Activated naive CD4-positive, alpha-beta T cell treated with anti-CD3 and anti-CD28 coated beads, Interleukin-2, amount 50 U/mL, for 24 hours (primary cell): ENCODE data around the gene PCNT.

Source experiments
- H3K27ac Mint-ChIP-seq: one replicate; pipeline ENCODE4 v1.8.0; 2021; ENCODE audit warnings: mild to moderate bottlenecking, mixed read lengths
- H3K27me3 Mint-ChIP-seq: one replicate; pipeline ENCODE4 v1.8.0; 2021; ENCODE audit warnings: mixed read lengths
- H3K36me3 Mint-ChIP-seq: one replicate; pipeline ENCODE4 v1.8.0; 2021; ENCODE audit warnings: mixed read lengths
- H3K4me1 Mint-ChIP-seq: one replicate; pipeline ENCODE4 v1.8.0; 2021; ENCODE audit warnings: mixed read lengths
- H3K4me3 Mint-ChIP-seq: one replicate; pipeline ENCODE4 v1.8.0; 2021; ENCODE audit warnings: mild to moderate bottlenecking, mixed read lengths
- H3K9me3 Mint-ChIP-seq: one replicate; pipeline ENCODE4 v1.8.0; 2021; ENCODE audit warnings: mixed read lengths

PCNT gene

DNA sequence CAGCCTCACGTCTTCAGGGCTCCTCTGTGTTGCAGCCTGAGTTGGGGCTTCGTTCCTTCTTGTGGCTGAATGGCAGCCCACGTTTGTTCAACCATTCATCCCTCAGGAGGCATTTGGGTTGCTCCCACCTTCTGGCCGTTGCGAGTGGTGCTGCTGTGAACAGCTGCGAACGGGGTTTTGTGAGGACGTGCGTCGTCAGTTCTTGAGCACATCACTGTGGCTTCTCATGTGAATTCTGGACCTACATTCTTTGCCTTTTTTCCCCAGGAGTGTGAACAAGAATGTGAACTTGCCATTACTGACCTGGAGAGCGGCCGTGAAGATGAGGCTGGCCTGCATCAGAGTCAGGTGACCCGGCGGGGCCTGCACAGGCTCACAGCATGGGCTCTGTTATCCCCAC lies 21.9 kb downstream of the PCNT start:
- no peak overlapping the region for H3K4me3 Mint-ChIP-seq
- H3K9me3 Mint-ChIP-seq: no peaks in the 10 kb centered on the region
- H3K4me1 Mint-ChIP-seq: peaks cover 5% of the 10 kb centered on the region
- peaks cover 9% of the 10 kb centered on the region for H3K36me3 Mint-ChIP-seq
- no peak overlapping the region for H3K27ac Mint-ChIP-seq
- H3K27me3 Mint-ChIP-seq: no peaks in the 10 kb centered on the region

DNA sequence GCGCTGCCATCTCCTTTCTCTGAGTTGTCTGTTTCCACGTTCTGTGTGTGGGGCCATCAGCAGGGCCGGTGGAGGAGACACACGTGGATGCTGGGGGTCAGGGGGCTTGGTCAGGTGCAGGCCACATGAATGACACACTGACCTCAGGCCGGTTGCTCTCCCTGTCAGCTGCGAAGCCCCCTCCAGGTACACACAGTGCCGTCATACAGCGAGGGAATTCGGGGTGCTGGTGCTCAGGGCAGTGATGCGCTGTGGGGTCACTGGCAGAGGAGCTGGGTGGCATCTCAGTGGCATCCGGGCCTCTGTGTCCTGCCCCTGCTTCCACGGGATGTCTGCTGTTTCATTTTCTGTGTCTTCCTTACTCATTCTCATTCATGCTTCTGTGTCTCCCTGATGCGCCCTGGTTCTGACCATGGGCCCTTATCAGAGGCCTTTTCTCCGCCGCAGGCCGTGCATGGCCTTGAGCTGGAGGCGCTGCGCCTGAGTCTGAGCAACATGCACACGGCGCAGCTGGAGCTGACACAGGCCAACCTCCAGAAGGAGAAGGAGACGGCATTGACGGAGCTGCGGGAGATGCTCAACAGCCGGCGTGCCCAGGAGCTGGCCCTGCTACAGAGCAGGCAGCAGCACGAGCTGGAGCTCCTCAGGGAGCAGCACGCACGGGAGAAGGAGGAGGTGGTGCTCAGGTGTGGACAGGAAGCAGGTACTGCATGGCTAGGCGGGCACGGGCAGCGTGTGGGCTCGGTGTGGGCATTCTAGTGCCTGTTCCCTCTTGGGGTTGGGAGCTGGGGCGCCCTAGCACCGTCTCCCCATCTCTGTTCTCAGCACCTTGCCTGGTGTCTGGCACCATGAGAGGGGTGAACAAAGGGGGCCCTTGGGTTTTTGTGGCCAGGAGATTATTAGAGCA lies 22.6 kb downstream of the PCNT start:
- peaks cover 9% of the 10 kb centered on the region for H3K36me3 Mint-ChIP-seq
- H3K9me3 Mint-ChIP-seq: no peaks in the 10 kb centered on the region
- peaks cover 5% of the 10 kb centered on the region for H3K4me1 Mint-ChIP-seq
- H3K4me3 Mint-ChIP-seq: no peak overlapping the region
- no peak overlapping the region for H3K27ac Mint-ChIP-seq
- H3K27me3 Mint-ChIP-seq: no peaks in the 10 kb centered on the region

DNA sequence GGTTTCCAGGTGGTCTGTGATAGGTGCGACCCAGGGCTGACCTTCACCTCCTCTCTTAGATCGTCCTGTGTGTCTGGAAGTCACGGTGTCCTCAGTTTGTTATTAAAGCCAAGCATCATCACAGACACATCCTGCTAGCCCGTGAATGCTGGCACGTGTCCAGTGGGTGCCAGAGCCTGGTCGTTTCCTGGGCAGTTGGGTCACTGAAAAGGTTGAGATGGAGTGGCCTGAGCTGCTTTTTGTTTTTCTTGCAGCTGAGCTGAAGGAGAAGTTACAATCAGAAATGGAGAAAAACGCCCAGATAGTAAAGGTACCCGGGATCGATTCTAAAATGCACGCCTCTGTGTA lies 23.2 kb downstream of the PCNT start:
- Mint-ChIP-seq H3K4me3 (no peak overlapping the region), H3K4me1 (peaks cover 5% of the 10 kb centered on the region), H3K27me3 (no peaks in the 10 kb centered on the region), H3K27ac (no peak overlapping the region), H3K36me3 (peaks cover 9% of the 10 kb centered on the region), H3K9me3 (no peaks in the 10 kb centered on the region)

- no peaks in the 10 kb centered on the region for H3K9me3 Mint-ChIP-seq
- H3K27me3 Mint-ChIP-seq: no peaks in the 10 kb centered on the region
- peaks cover 7% of the 10 kb centered on the region for H3K36me3 Mint-ChIP-seq
- no peak overlapping the region for H3K4me3 Mint-ChIP-seq
- no peak overlapping the region for H3K27ac Mint-ChIP-seq
- H3K4me1 Mint-ChIP-seq: peaks cover 5% of the 10 kb centered on the region
These were observed 23.9 kb downstream of the PCNT start for GRCh38 chr21:46347791-46348381.

- H3K4me1 Mint-ChIP-seq: no peaks in the 10 kb centered on the region
- H3K9me3 Mint-ChIP-seq: no peaks in the 10 kb centered on the region
- H3K27me3 Mint-ChIP-seq: no peaks in the 10 kb centered on the region
- no peak overlapping the region for H3K27ac Mint-ChIP-seq
- H3K4me3 Mint-ChIP-seq: no peak overlapping the region
- peaks cover 7% of the 10 kb centered on the region for H3K36me3 Mint-ChIP-seq
These were observed 25.3 kb downstream of the PCNT start for GRCh38 chr21:46349134-46349760.

DNA sequence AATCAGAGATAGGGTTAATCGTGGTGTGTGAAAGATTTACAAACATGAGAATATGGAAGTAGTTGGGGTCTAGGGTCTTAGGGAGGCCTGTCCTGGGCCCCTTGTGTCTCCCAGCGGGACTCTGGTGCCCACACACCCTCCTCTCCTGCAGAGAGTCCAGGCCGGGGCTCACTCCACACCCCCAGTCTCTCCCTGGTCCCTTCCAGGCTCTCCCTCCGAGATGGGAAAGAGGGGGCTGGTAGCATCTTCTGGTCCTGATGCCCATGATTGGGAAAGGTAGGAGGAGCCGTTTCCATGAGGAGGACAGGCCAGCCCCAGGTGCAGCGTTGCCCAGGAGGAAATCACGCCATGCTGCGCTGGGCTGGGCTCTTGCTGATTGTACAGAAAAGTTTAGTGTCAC lies 26.6 kb downstream of the PCNT start:
- Mint-ChIP-seq H3K27me3 (no peaks in the 10 kb centered on the region), H3K4me3 (no peak overlapping the region), H3K36me3 (peaks cover 10% of the 10 kb centered on the region), H3K9me3 (no peaks in the 10 kb centered on the region), H3K4me1 (no peaks in the 10 kb centered on the region), H3K27ac (no peak overlapping the region)

- peaks cover 10% of the 10 kb centered on the region for H3K36me3 Mint-ChIP-seq
- H3K9me3 Mint-ChIP-seq: no peaks in the 10 kb centered on the region
- no peak overlapping the region for H3K27ac Mint-ChIP-seq
- no peak overlapping the region for H3K4me3 Mint-ChIP-seq
- no peaks in the 10 kb centered on the region for H3K27me3 Mint-ChIP-seq
- H3K4me1 Mint-ChIP-seq: no peaks in the 10 kb centered on the region
These were observed 27.0 kb downstream of the PCNT start for GRCh38 chr21:46350981-46351380.

DNA sequence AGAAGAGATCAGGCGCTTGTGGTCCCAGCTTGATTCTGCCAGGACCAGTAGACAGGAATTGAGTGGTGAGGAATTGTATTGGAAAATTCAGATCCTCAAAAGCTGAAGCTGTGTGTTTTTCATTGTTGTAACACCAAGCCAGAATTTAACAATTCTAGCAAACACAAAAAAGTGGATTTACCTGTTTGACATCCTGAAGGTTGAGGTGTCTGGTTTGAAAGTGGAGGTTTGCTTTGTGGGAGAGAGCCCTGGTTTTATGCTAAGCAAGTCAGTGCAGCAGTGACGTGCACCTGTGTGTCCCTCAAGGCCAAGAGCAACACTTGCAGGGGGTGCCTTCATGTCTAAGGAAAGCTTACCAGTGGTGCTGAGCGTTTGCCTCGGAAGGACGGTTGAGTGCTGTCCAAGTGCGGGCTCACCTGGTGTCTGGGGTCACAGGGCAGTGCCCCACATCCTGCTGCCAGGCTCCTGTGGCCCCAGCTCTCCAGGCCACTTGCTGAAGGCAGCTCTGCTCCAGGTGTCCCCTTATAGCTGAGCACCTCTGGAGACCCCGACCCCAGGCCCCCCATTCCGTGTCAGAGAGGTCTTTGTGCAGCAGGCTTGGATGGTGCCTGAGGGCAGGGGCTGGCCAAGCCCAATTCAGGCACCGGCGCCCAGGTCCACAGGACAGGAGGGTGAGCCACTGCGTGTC lies 27.7 kb downstream of the PCNT start:
- Mint-ChIP-seq H3K27me3 (no peaks in the 10 kb centered on the region), H3K9me3 (no peaks in the 10 kb centered on the region), H3K36me3 (peaks cover 10% of the 10 kb centered on the region), H3K4me1 (no peaks in the 10 kb centered on the region), H3K4me3 (no peak overlapping the region), H3K27ac (no peak overlapping the region)

DNA sequence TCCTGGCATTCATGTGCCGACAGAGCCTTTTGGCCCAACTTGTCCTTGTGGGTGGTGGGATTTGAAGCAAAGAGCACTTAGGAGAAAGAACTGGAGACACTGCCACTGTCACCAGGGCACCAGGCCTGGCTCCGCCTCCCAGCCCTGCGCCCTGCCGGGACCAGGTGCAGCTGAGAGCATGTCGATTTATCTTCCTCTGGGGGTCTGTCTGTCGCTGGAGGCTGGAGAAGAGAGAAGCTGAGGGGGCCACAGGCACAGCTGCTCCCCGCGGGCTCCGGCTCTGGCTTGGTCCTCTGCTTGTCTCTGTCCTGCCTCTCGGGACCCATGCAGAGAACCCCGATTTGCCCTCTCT lies 28.2 kb downstream of the PCNT start:
- no peaks in the 10 kb centered on the region for H3K4me1 Mint-ChIP-seq
- H3K27ac Mint-ChIP-seq: no peak overlapping the region
- H3K4me3 Mint-ChIP-seq: no peak overlapping the region
- peaks cover 10% of the 10 kb centered on the region for H3K36me3 Mint-ChIP-seq
- H3K27me3 Mint-ChIP-seq: no peaks in the 10 kb centered on the region
- no peaks in the 10 kb centered on the region for H3K9me3 Mint-ChIP-seq

- H3K4me1 Mint-ChIP-seq: no peaks in the 10 kb centered on the region
- no peak overlapping the region for H3K4me3 Mint-ChIP-seq
- H3K9me3 Mint-ChIP-seq: no peaks in the 10 kb centered on the region
- no peak overlapping the region for H3K27ac Mint-ChIP-seq
- H3K36me3 Mint-ChIP-seq: peaks cover 10% of the 10 kb centered on the region
- no peaks in the 10 kb centered on the region for H3K27me3 Mint-ChIP-seq
These were observed 29.0 kb downstream of the PCNT start for GRCh38 chr21:46352913-46353312.

DNA sequence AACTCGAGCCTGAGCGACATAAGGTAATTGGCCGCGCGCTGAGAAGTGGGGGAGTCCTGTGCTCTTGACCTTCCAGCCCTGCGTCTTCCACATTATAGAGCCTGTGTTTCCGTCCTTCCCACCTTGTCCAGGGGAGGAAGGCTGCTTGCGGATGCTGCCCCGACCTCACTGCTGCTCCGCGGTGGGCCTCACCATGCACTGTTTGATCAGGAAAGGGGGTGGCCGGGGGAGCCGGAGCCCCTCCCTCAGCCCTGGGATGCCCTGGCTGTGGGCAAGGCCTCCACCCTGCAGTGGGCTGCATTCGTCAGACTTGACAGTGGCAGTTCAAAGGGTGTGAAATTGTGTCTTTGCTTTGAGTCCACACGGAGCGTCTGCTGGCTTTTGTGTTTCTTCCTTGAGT lies 30.1 kb downstream of the PCNT start:
- Mint-ChIP-seq H3K36me3 (peaks cover 13% of the 10 kb centered on the region), H3K27me3 (no peaks in the 10 kb centered on the region), H3K4me1 (no peaks in the 10 kb centered on the region), H3K27ac (no peak overlapping the region), H3K9me3 (no peaks in the 10 kb centered on the region), H3K4me3 (no peak overlapping the region)

GRCh38 chr21:46354518-46354917 lies 30.6 kb downstream of the PCNT start:
- no peaks in the 10 kb centered on the region for H3K27me3 Mint-ChIP-seq
- H3K36me3 Mint-ChIP-seq: peaks cover 11% of the 10 kb centered on the region
- no peaks in the 10 kb centered on the region for H3K4me1 Mint-ChIP-seq
- no peak overlapping the region for H3K4me3 Mint-ChIP-seq
- no peaks in the 10 kb centered on the region for H3K9me3 Mint-ChIP-seq
- no peak overlapping the region for H3K27ac Mint-ChIP-seq

DNA sequence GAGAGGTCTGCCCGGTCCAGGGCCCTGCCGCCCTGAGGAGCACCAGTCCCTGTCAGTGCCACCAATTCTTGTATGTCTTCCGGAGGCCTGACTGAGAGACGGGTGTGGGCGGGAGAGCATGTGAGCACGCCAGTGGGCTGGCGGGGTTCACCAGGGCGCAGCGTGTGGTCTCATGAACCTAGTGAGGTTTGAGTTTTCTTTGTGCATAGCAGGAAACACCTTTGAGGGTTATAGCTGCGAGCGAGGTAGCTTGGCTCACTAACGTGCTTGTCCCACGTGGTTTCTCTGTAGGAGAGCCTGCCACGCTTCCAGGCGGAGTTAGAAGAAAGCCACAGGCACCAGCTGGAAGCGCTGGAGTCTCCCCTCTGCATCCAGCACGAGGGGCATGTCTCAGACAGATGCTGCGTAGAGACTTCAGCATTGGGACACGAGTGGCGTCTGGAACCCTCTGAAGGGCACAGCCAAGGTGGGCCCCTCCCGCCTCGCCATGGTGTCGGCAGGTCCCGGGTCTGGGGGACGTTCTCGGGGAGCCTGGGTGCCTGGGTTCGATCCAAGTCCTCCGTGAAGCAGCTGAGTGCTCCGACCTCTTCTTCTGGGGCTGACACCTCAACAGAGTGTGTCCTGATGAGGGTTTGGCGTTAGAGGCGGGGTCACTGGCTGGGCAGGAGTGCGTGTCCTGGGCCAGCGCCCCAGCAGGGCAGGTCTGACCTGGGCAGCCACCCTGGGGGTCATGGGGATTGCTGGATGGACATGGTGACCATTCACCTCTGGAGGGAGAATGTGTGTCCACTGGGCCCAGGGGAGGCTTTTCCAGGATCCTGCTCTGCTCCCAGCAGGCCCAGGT lies 31.4 kb downstream of the PCNT start:
- no peaks in the 10 kb centered on the region for H3K27me3 Mint-ChIP-seq
- H3K9me3 Mint-ChIP-seq: no peaks in the 10 kb centered on the region
- peak overlapping the region; percentile 41 for H3K27ac Mint-ChIP-seq
- no peaks in the 10 kb centered on the region for H3K4me1 Mint-ChIP-seq
- H3K36me3 Mint-ChIP-seq: peaks cover 8% of the 10 kb centered on the region
- no peak overlapping the region for H3K4me3 Mint-ChIP-seq

DNA sequence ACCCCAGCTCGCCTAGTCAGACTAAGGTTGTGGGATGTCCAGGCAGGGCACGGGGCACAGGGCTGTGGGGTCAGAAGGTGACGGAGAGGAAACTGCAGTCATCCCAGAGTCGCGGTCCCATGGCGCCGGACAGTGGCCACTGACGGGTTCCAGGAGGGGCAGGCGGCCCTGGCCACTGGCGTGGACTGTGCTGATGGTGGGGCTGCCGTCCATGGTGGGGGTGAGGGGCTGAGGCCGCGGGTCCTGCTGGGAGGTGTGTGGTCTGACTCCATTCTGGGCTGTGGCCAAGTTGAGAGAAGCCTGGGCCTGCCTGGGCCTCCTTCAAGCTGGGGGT lies 32.0 kb downstream of the PCNT start:
- no peaks in the 10 kb centered on the region for H3K4me1 Mint-ChIP-seq
- H3K27me3 Mint-ChIP-seq: no peaks in the 10 kb centered on the region
- H3K36me3 Mint-ChIP-seq: peaks cover 11% of the 10 kb centered on the region
- H3K4me3 Mint-ChIP-seq: no peak overlapping the region
- H3K27ac Mint-ChIP-seq: no peak overlapping the region
- H3K9me3 Mint-ChIP-seq: no peaks in the 10 kb centered on the region
